Neural cell (in vitro differentiated cells): ENCODE measurements around the gene NXPE1.

Source experiments
- EZH2 ChIP-seq: fragments of 200-600, 300-800 bp; shearing (Covaris generic), sonication (generic); IDR thresholded peaks from 2 replicates; pipeline ENCODE4 v1.6.1; 2014; ENCODE audit warnings: antibody characterized with exemption, low read length, borderline replicate concordance, mild to moderate bottlenecking; ENCODE audit not compliant: insufficient read depth, poor library complexity, severe bottlenecking
- POLR2AphosphoS5 ChIP-seq: IDR thresholded peaks from 2 replicates; pipeline ENCODE4 v1.6.1; 2012
- SMC3 ChIP-seq: fragments of 450-650 bp; conservative IDR thresholded peaks from 2 replicates; pipeline ENCODE4 v1.6.1; 2014; ENCODE audit warnings: antibody characterized with exemption, mild to moderate bottlenecking, moderate library complexity; ENCODE audit not compliant: poor library complexity
- TAF1 ChIP-seq: IDR thresholded peaks from 2 replicates; pipeline ENCODE4 v1.6.1; 2012; ENCODE audit warnings: low read depth
- TF ChIP-seq, protein P1 (sequence below): fragments of 450-650 bp; IDR thresholded peaks from 2 replicates; pipeline ENCODE4 v1.5.1; 2014; ENCODE audit warnings: antibody characterized with exemption, mild to moderate bottlenecking, moderate library complexity; ENCODE audit not compliant: poor library complexity, severe bottlenecking
- TF ChIP-seq, protein P2 (sequence below): IDR thresholded peaks from 2 replicates; pipeline ENCODE4 v1.6.1; 2012; ENCODE audit warnings: borderline replicate concordance

DNA sequence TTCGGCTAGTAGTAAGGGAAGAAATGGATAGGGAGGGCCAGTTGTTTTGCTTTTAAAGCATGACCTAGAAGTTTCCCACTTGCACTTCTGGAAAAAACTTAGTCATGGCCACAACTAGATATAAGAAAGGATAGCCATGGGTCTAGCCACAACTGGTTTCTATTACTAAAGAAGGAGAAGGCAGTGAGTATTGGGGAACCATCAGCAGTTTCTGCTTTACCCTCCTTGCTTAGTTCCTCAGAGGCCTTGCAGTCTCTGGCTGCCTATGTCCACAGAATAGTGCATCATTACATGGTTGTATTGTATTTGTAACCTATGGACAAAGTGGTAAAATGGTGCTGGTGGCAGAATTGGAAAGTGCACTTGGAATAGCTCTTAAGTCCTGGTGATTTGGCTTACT, 35.6 kb downstream of the NXPE1 start:
- TF ChIP-seq EZH2 (no peak), POLR2AphosphoS5 (no peak), TAF1 (no peak), SMC3 (no peak)
- TF ChIP-seq, protein P1, sequence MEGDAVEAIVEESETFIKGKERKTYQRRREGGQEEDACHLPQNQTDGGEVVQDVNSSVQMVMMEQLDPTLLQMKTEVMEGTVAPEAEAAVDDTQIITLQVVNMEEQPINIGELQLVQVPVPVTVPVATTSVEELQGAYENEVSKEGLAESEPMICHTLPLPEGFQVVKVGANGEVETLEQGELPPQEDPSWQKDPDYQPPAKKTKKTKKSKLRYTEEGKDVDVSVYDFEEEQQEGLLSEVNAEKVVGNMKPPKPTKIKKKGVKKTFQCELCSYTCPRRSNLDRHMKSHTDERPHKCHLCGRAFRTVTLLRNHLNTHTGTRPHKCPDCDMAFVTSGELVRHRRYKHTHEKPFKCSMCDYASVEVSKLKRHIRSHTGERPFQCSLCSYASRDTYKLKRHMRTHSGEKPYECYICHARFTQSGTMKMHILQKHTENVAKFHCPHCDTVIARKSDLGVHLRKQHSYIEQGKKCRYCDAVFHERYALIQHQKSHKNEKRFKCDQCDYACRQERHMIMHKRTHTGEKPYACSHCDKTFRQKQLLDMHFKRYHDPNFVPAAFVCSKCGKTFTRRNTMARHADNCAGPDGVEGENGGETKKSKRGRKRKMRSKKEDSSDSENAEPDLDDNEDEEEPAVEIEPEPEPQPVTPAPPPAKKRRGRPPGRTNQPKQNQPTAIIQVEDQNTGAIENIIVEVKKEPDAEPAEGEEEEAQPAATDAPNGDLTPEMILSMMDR, result no peak
- TF ChIP-seq, protein P2, sequence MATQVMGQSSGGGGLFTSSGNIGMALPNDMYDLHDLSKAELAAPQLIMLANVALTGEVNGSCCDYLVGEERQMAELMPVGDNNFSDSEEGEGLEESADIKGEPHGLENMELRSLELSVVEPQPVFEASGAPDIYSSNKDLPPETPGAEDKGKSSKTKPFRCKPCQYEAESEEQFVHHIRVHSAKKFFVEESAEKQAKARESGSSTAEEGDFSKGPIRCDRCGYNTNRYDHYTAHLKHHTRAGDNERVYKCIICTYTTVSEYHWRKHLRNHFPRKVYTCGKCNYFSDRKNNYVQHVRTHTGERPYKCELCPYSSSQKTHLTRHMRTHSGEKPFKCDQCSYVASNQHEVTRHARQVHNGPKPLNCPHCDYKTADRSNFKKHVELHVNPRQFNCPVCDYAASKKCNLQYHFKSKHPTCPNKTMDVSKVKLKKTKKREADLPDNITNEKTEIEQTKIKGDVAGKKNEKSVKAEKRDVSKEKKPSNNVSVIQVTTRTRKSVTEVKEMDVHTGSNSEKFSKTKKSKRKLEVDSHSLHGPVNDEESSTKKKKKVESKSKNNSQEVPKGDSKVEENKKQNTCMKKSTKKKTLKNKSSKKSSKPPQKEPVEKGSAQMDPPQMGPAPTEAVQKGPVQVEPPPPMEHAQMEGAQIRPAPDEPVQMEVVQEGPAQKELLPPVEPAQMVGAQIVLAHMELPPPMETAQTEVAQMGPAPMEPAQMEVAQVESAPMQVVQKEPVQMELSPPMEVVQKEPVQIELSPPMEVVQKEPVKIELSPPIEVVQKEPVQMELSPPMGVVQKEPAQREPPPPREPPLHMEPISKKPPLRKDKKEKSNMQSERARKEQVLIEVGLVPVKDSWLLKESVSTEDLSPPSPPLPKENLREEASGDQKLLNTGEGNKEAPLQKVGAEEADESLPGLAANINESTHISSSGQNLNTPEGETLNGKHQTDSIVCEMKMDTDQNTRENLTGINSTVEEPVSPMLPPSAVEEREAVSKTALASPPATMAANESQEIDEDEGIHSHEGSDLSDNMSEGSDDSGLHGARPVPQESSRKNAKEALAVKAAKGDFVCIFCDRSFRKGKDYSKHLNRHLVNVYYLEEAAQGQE, result no peak
